CD4-positive, alpha-beta T cell treated with Interleukin-2 at 100 ng/mL for 4 hours (primary cell): ENCODE measurements around the gene SUSD1.

Experiments
- DNase-seq: peaks from one replicate; pipeline ENCODE4 v3.0.0-alpha.2; 2020; ENCODE audit warnings: low spot score

Gene SUSD1

GRCh38 chr9:112041536-112042243 is 133.4 kb downstream of the SUSD1 start:
- DNase-seq = no peak

GRCh38 chr9:112041199-112041535 is 133.9 kb downstream of the SUSD1 start:
- DNase-seq = no peak

- DNase-seq = no peak
These were observed 137.1 kb downstream of the SUSD1 start for GRCh38 chr9:112038017-112038408.

- peak; percentile 77 for DNase-seq
These were observed 137.6 kb downstream of the SUSD1 start for GRCh38 chr9:112037281-112038016.

- no peak for DNase-seq
These were observed 139.8 kb downstream of the SUSD1 start for GRCh38 chr9:112035166-112035826.

GRCh38 chr9:112034216-112034611 is 140.9 kb downstream of the SUSD1 start:
- DNase-seq = no peak

- DNase-seq = no peak
These were observed 141.6 kb downstream of the SUSD1 start for GRCh38 chr9:112033237-112034215.

- no peak for DNase-seq
These were observed 142.4 kb downstream of the SUSD1 start for GRCh38 chr9:112032743-112033142.

- DNase-seq = no peak
These were observed 143.1 kb downstream of the SUSD1 start for GRCh38 chr9:112032009-112032408.

GRCh38 chr9:112031400-112031799 is 143.7 kb downstream of the SUSD1 start:
- no peak for DNase-seq

GRCh38 chr9:112029921-112030444 is 145.1 kb downstream of the SUSD1 start:
- peak; percentile 49 for DNase-seq

- peak; percentile 66 for DNase-seq
These were observed 146.6 kb downstream of the SUSD1 start for GRCh38 chr9:112028242-112029221.

GRCh38 chr9:112025850-112026249 is 149.2 kb downstream of the SUSD1 start:
- DNase-seq = no peak

GRCh38 chr9:112021742-112022141 is 153.4 kb downstream of the SUSD1 start:
- DNase-seq = no peak

- DNase-seq = no peak
These were observed 154.2 kb downstream of the SUSD1 start for GRCh38 chr9:112020680-112021596.

GRCh38 chr9:112017878-112018277 is 157.2 kb downstream of the SUSD1 start:
- no peak for DNase-seq

- DNase-seq = no peak
These were observed 159.4 kb downstream of the SUSD1 start for GRCh38 chr9:112015736-112016135.

- DNase-seq = no peak
These were observed 159.9 kb downstream of the SUSD1 start for GRCh38 chr9:112015149-112015548.

GRCh38 chr9:112013266-112013665 is 161.8 kb downstream of the SUSD1 start:
- no peak for DNase-seq
